NCI-H2107 (cell line): Measurements from ENCODE around the gene SSC5D.
"Not testable (repeated sequence)": the region's sequence is repeated elsewhere in the genome, so short reads cannot be mapped to it uniquely, and the experiment has no call there.

ENCODE experiments used
- DNase-seq: peaks from one replicate; lab custom pipeline; 2025; lab: John Stamatoyannopoulos, UW

SSC5D gene

GRCh38 chr19:55503502-55504251, 15.4 kb downstream of the SSC5D start:
- peak; percentile 56 for DNase-seq

GRCh38 chr19:55504252-55504603, 16.0 kb downstream of the SSC5D start:
- no peak for DNase-seq

GRCh38 chr19:55504981-55505380, 16.7 kb downstream of the SSC5D start:
- no peak for DNase-seq

GRCh38 chr19:55508120-55508519, 19.9 kb downstream of the SSC5D start:
- DNase-seq = no peak

GRCh38 chr19:55516878-55517620, 28.8 kb downstream of the SSC5D start:
- DNase-seq = peak; percentile 70

GRCh38 chr19:55519451-55520311, 31.4 kb downstream of the SSC5D start:
- no peak for DNase-seq

GRCh38 chr19:55520691-55521292, 32.6 kb downstream of the SSC5D start:
- DNase-seq = no peak

GRCh38 chr19:55525289-55526101, 37.3 kb downstream of the SSC5D start:
- no peak for DNase-seq

GRCh38 chr19:55526216-55527196, 38.3 kb downstream of the SSC5D start:
- peak; percentile 59 for DNase-seq

- DNase-seq = no peak
Measured at GRCh38 chr19:55527197-55528029, 39.2 kb downstream of the SSC5D start.

- DNase-seq = no peak
Measured at GRCh38 chr19:55528030-55528803, 40.0 kb downstream of the SSC5D start.

GRCh38 chr19:55529636-55530234, 41.5 kb downstream of the SSC5D start:
- DNase-seq = no peak

GRCh38 chr19:55530996-55531395, 42.8 kb downstream of the SSC5D start:
- no peak for DNase-seq

GRCh38 chr19:55534280-55534679, 46.0 kb downstream of the SSC5D start:
- DNase-seq = not testable (repeated sequence)

GRCh38 chr19:55535173-55535964, 47.1 kb downstream of the SSC5D start:
- no peak for DNase-seq

GRCh38 chr19:55535965-55536350, 47.7 kb downstream of the SSC5D start:
- no peak for DNase-seq

- no peak for DNase-seq
Measured at GRCh38 chr19:55536366-55536765, 48.1 kb downstream of the SSC5D start.
